ENCODE data around the gene IDI2.
A peak's percentile ranks its signal among the peaks of the same experiment; 100 is the strongest.

Gene IDI2

GRCh38 chr10:1003884-1004670, 21.6 kb downstream of the IDI2 start:
- DNase-seq = peak; percentile 48

GRCh38 chr10:1002425-1003006, 23.1 kb downstream of the IDI2 start:
- DNase-seq = no peak

- peak; percentile 49 for DNase-seq
Measured at GRCh38 chr10:997266-998022, 28.2 kb downstream of the IDI2 start.

- DNase-seq = peak; percentile 35
Measured at GRCh38 chr10:996031-996430, 29.6 kb downstream of the IDI2 start.

- peak; percentile 51 for DNase-seq
Measured at GRCh38 chr10:995559-995926, 30.1 kb downstream of the IDI2 start.

GRCh38 chr10:994836-995558, 30.7 kb downstream of the IDI2 start:
- no peak for DNase-seq

- no peak for DNase-seq
Measured at GRCh38 chr10:992871-993270, 32.8 kb downstream of the IDI2 start.

GRCh38 chr10:992467-992866, 33.2 kb downstream of the IDI2 start:
- no peak for DNase-seq

- no peak for DNase-seq
Measured at GRCh38 chr10:990808-991207, 34.9 kb downstream of the IDI2 start.

GRCh38 chr10:988667-989545, 36.8 kb downstream of the IDI2 start:
- no peak for DNase-seq

- DNase-seq = peak; percentile 96
Measured at GRCh38 chr10:987870-988666, 37.6 kb downstream of the IDI2 start, which contains the start of gene GTPBP4. Gene GTPBP4 (plus strand): TSS chr10:988434. CDS start chr10:988480, 46 bp downstream.

- DNase-seq = no peak
Measured at GRCh38 chr10:987620-987869, 38.1 kb downstream of the IDI2 start.

- DNase-seq = no peak
Measured at GRCh38 chr10:986881-987619, 38.6 kb downstream of the IDI2 start.

- no peak for DNase-seq
Measured at GRCh38 chr10:986137-986825, 39.4 kb downstream of the IDI2 start.

- no peak for DNase-seq
Measured at GRCh38 chr10:985361-985760, 40.3 kb downstream of the IDI2 start.

GRCh38 chr10:983971-984655, 41.5 kb downstream of the IDI2 start:
- no peak for DNase-seq

GRCh38 chr10:983401-983800, 42.3 kb downstream of the IDI2 start:
- DNase-seq = no peak

GRCh38 chr10:980468-981093, 45.1 kb downstream of the IDI2 start:
- no peak for DNase-seq

GRCh38 chr10:978826-979421, 46.7 kb downstream of the IDI2 start:
- no peak for DNase-seq
